A549 treated with AZD9567 at 1 μM for 4 hours (cell line): ENCODE data around the gene NMRK2. TPM values are rescaled to one million over a fixed set of nuclear protein-coding genes. Genes with fewer than 3 reads are reported as not detected.

Source experiments
- total RNA-seq: library from RNA; stranded (reverse); fragments of 200-300 nt; extraction: Qiagen RNA extraction; gene quantifications from 5 replicates; pipeline ENCODE4 v1.2.3, GENCODE V29; 2022; ENCODE audit not compliant: insufficient read depth

NMRK2 gene, protein sequence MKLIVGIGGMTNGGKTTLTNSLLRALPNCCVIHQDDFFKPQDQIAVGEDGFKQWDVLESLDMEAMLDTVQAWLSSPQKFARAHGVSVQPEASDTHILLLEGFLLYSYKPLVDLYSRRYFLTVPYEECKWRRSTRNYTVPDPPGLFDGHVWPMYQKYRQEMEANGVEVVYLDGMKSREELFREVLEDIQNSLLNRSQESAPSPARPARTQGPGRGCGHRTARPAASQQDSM
- not detected in 5 replicates for total RNA-seq

DNA sequence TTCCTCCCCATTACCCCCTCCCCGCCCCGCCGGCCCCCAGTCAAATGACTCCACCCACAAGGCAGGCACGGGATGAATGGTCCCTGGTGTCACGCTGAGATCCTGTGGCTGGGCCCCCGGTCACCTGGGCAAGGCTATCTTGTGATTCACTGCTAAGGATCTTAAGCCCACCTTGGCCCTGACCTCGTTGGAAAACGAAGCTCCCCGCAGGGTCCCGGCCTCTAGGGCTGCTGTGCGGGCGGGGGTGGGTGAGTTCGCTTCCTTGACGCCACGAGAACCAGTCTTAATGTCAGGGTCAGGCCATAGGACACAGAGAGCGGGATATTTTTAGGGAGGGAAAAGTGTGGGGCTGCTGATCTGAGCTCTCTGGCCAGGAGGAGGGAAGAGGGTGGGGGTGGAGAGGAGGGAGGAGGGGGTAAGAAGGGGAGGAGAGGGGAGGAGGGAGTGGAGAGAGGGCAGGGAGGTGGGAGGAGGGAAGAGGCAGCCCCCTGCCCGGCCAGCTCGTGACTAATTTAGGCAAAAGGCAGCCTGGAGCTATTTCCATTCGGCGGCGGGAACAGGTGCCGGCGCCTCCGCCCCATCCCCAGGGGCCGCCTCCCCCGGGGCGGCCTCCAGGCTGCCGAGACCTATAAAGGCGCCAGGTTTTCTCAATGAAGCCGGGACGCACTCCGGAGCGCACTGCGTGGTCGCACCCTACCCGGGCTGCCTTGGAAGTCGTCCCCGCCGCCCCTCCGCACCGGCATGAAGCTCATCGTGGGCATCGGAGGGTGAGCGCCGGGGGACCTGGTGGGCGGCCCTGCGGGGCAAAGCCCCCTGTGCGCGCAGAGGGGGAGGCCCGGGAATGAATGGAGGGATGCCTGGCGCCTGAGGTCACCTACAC is at the start of gene NMRK2:
TSS of gene NMRK2 (plus strand) at position 139 of the 880 bp plus-strand sequence. CDS start at position 742, 603 bp downstream.

DNA sequence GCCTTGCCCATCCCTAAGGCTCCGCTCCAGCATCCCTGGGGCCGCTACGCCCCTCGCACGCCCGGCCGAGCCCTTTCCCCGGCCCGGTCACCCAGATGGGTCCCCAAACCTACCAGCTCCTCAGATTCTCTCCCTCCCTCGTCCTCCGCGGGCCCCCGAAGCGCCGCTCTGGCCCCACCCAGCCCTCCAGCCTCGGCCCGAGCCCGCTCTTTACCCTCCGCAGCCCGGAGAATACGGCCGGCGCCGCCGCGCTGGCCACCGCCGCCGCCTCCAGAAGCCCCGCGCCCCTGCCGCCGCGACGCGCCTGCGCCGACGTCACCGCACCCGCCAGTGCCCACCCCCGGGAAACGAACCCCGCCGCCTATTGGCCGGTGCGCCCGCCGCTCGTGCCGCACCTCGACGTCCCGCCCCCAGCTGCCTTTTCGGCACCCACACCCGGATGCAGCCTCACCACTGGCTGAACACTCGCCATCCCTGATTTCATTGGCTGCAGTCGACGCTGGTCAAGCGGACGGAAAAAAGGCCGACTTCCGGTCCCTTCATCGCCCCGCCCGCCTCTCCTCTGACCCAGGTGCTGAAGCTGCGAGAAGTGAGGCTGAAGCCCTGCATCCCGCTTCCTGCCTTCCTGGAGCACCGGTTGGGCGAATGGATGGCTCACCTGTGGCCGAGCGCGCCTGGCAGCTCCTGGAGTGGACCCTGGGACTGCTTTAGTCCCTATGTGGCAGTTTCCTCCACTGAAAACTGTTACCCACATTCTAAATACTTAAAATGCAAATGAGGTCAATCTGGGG is 38.1 kb downstream of the NMRK2 start, which contains the start of gene DAPK3:
TSS of gene DAPK3 (minus strand) at position 292 of the 791 bp plus-strand sequence. CDS start 1,364 bp downstream, outside the sequence.

DNA sequence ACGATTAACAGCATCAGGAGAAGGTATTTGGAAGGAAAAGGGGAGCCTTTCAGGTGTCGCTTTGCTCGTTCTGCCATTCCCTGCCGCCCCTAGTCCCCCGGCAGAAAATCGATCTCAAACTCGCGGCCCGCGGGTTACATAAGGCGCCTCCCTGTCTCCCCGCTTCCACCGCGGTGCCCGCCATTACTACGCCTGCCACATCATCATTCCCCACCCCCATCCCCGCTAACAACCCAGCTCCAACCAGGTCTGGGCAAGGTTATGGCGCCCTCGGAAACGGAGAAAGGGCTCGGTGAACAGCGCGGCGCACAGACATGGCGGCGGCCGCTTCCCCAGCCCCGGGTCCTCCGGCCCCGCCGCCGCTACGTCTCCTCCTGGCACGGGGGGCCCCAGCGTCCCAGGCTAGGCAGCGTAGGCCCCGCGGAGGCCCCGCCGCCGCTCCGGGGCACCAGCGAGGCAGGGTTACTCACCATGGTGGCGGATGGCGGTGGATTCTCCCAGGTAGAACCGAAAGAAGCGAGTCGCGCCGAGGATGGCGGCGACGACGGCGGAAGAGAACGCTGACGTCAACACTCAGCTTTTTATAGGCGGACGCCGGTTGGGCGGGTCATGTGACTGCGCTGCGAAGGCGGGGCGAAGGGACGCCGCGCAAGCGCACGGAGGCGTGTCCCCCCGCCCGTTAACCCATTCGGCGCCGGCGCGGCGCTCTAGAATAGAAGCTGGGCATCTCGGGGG is 52.2 kb downstream of the NMRK2 start, which contains the start of gene EEF2:
TSS of gene EEF2 (minus strand) at position 556 of the 735 bp plus-strand sequence. CDS start at position 473, 83 bp downstream.

Other genes starting within 250 kb of the NMRK2 start
- gene PIP5K1C, start 232.6 kb upstream of the NMRK2 start, total RNA-seq, result 9.2 to 14.2 TPM (median 12.9 TPM) in 5 replicates
- 0.26 to 0.46 TPM (median 0.40 TPM) in 4 of 5 replicates, not detected in the other for gene TJP3, start 224.7 kb upstream of the NMRK2 start, total RNA-seq
- gene APBA3, start 171.4 kb upstream of the NMRK2 start, total RNA-seq, result 9.7 to 12.4 TPM (median 11.8 TPM) in 5 replicates
- gene MRPL54, start 170.4 kb upstream of the NMRK2 start, total RNA-seq, result 53.4 to 74.7 TPM (median 65.3 TPM) in 5 replicates
- not detected in 5 replicates for gene RAX2, start 160.8 kb upstream of the NMRK2 start, total RNA-seq
- gene MATK, start 146.7 kb upstream of the NMRK2 start, total RNA-seq, result 0.77 to 1.0 TPM (median 0.90 TPM) in 4 of 5 replicates, not detected in the other
- gene ZFR2, start 64.0 kb upstream of the NMRK2 start, total RNA-seq, result 0.22 to 0.31 TPM in 2 of 5 replicates, not detected in the others
- 0.04 to 0.21 TPM (median 0.06 TPM) in 4 of 5 replicates, not detected in the other for gene ATCAY, start 52.4 kb upstream of the NMRK2 start, total RNA-seq
- gene DAPK3, start 38.0 kb downstream of the NMRK2 start, total RNA-seq, result 38.0 to 46.8 TPM (median 44.7 TPM) in 5 replicates
- 870 to 1,169 TPM (median 1,085 TPM) in 5 replicates for gene EEF2, start 52.4 kb downstream of the NMRK2 start, total RNA-seq
- gene PIAS4, start 74.7 kb downstream of the NMRK2 start, total RNA-seq, result 13.2 to 18.7 TPM (median 17.7 TPM) in 5 replicates
- 11.9 to 21.6 TPM (median 19.9 TPM) in 5 replicates for gene ZBTB7A, start 133.8 kb downstream of the NMRK2 start, total RNA-seq
- 127 to 171 TPM (median 152 TPM) in 5 replicates for gene MAP2K2, start 191.1 kb downstream of the NMRK2 start, total RNA-seq
- gene CREB3L3, start 220.6 kb downstream of the NMRK2 start, total RNA-seq, result 0.06 to 0.07 TPM in 2 of 5 replicates, not detected in the others
- gene SIRT6, start 249.5 kb downstream of the NMRK2 start, total RNA-seq, result 18.1 to 36.6 TPM (median 34.4 TPM) in 5 replicates
- 0.22 to 0.41 TPM (median 0.29 TPM) in 4 of 5 replicates, not detected in the other for gene ANKRD24, start 249.6 kb downstream of the NMRK2 start, total RNA-seq